ENCODE data around the gene CDC42EP4.

DNA sequence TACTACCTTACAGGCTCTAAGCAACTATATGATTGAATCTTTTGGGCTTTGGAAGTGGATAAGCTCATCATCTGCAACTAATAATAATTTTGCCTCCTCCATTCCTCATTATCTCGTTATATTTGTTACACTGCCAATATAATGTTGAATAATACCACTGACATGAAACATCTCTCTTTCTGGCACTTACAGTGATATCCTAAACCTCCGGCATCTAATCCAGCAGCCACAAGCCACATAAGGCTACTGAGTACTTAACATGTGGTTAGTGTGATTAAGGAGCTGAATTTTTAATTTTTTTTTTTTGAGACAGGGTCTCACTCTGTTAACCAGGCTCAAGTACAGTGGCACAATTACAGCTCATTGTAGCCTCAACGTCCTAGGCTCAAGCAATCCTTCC is 9.6 kb downstream of the CDC42EP4 start:
- TF ChIP-seq CTCF (IDR thresholded peaks at IDR 0.05) (no peak), POLR2A (IDR thresholded peaks at IDR 0.05) (no peak)
